CD4-positive, alpha-beta T cell treated with Interleukin-10 for 1 hour (primary cell): ENCODE results near the gene CFAP20.
"Not testable (repeated sequence)": the region's sequence is repeated elsewhere in the genome, so short reads cannot be mapped to it uniquely, and the experiment has no call there.

Experiments used
- DNase-seq: peaks from one replicate; pipeline ENCODE4 v3.0.0-alpha.2; 2020

Gene CFAP20

GRCh38 chr16:58095575-58095960 lies 33.6 kb downstream of the CFAP20 start:
- not testable (repeated sequence) for DNase-seq

- no peak for DNase-seq
These were observed 34.2 kb downstream of the CFAP20 start for GRCh38 chr16:58094791-58095574.

DNA sequence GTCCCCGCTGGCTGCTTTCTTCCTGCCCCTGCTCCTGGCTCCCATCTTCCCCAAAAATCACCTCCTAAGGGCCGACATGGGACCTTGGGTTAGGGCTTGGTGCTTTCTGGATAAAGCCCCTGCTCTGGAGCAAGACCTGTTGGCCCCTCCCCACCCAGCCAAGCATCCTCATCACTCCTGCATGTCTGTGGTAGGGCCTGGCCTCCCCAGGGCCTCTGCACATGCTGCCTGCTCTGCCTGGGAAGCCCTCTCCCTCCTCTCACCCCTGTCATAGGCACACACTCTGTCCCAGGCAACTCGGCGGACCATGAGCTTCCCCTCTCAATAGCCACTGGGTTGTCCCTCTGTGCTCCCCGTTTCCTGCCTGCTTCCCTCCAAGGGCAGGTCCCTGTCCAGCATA lies 35.2 kb downstream of the CFAP20 start:
- no peak for DNase-seq

- DNase-seq, result not testable (repeated sequence)
These were observed 38.8 kb downstream of the CFAP20 start for GRCh38 chr16:58090396-58090795.

- DNase-seq, result no peak
These were observed 41.1 kb downstream of the CFAP20 start for GRCh38 chr16:58088091-58088490.

GRCh38 chr16:58087209-58087913 lies 41.8 kb downstream of the CFAP20 start:
- DNase-seq, result no peak

DNA sequence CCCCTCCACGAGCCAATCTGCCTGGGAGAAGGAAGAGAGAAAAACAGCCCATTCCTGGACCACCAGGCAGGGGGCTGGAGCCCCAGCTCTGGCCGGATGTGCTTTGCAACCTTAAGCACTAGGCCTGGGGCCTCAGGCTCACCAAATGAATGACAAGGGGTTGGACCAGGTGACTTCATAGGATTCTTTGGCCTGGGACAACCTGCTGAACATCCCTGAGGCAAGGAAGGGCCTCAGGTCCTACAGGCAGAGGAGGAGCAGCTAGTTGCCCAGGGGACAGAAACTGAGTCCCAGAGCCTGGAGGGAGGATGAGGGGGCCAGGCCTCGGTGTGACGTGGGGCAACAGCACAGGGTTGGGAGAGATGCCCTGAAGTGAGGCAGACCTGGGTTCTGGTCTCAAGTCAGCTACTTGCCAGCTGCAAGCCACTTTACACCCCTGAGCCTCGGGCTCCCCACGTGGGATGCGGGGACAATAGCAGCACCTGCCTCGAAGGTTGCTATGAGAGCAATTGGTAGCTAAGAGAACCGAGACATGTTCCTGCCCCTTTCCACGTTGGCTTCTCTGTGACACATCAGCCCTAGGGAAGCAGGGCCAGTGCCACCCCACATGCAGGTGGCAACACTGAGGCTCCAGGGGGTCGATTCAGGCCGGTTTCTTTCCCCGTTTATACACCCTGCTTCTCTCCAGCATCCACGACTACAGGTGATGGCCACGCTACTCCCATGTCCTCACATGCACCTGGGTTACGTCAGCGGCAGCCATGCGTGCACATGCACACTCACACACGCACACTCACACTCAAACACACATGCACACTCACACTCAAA lies 42.6 kb downstream of the CFAP20 start:
- DNase-seq, result no peak

DNA sequence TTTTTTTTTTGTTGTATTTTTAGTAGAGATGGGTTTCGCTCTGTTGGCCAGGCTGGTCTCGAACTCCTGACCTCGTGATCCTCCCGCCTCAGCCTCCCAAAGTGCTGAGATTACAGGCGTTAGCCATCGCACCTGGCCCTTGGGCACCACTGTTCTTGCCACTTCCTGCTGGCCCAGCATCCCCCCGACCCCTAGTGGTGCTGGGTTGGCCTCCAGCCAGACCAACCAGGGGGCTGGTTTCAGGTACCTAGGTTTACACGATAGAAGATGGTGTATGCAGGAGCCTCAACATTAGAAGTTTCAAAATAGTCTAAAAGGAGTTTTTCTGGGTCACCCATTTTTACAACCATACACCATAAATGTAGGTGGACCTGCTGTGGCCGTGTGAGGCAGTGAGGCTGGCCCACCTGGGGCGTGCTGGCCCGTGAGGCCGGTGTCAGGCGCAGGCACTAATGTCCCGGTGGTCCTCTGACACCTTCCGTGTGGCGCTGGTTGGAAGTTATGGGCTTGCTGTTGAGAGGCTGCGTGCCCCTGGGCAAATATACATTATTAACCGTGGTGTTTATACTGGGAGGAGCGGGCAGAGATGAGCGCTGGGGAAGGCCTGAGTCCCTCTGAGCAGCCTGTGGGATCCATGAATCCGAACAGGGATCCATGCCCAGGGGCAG lies 43.5 kb downstream of the CFAP20 start:
- no peak for DNase-seq

DNA sequence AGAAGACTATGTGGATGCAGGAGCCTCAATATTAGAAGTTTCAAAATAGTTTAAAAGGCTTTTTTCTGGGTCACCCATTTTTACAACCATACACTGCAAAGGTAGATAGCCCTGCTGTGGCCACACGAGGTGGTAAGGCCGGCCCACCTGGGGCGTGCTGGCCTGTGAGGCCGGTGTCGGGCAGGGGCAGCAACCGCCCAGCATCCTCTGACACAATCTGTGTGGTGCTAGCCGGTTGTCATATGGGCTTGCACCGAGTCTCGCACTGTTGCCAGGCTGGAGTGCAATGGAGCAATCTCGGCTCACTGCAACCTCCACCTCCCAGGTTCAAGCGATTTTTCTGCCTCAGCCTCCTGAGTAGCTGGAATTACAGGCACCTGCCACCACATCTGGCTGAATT lies 44.0 kb downstream of the CFAP20 start:
- no peak for DNase-seq

- DNase-seq, result no peak
These were observed 44.5 kb downstream of the CFAP20 start for GRCh38 chr16:58084635-58085034.

GRCh38 chr16:58082381-58082780 lies 46.8 kb downstream of the CFAP20 start:
- no peak for DNase-seq

DNA sequence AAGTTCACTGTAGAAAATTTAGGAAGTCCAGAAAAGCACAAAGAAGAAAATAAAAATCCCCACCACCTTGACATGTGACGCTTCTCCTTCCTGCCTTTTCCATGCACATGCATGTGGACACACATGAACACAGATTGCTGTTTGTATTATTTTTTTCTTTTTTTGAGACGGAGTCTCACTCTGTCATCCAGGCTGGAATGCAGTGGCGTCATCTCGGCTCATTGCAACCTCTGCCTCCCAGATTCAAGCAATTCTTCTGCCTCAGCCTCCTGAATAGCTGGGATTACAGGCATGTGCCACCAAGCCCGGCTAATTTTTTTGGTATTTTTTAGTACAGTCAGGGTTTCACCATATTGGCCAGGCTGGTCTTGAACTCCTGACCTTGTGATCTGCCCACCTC lies 48.5 kb downstream of the CFAP20 start:
- not testable (repeated sequence) for DNase-seq

DNA sequence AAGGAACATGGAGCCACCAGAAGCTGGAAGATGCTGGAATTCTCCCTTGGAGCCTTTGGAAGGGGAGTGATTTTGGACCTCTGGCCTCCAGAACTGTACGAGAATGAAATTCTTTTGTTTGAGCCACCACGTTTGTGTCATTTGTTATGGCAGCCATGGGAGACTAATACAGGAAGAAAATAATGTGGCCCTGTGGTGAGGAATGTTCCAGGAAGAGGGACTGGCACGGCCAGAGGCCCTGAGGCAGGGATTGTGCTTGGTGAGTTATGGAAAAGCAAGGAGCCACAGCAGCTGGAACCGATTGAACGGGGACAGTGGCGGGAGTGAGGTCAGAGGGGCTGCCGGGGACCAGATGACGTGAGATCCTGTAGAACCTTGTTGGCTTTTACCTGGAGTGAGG lies 51.4 kb downstream of the CFAP20 start:
- DNase-seq, result no peak

DNA sequence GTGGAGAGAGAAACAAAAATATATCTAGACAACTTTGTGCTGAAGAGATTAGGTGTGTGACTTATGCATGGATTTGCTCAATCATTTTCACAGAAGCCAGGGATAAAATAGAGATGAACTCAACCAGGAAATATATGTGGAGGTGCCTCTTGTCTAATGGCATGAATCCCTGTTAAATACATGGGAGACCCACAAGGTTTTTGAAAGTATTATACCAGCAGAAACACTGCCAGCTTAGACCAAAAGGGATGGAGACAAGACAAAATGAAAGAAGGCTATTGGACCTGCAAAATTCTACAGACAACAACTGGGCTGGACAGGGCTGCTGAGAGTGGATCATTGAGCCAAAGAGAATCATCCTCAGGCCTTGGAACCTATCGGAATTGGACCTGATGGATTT lies 52.7 kb downstream of the CFAP20 start:
- no peak for DNase-seq

DNA sequence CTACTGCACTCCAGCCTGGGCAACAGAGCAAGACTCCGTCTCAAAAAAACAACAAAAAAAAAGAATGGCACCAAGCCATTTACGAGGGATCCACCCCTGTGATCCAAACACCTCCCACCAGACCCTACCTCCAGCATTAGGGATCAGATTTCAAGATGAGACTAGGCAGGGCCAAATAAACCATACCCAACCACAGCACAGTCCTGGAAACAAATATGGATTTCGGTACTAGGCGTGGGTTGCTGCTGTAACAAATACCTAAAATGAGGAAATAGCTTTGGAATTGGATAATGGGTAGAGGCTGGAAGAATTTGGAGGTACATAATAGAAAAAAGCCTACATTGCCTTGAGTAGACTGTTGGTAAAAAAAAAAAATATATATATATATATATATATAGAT lies 54.5 kb downstream of the CFAP20 start:
- no peak for DNase-seq

DNA sequence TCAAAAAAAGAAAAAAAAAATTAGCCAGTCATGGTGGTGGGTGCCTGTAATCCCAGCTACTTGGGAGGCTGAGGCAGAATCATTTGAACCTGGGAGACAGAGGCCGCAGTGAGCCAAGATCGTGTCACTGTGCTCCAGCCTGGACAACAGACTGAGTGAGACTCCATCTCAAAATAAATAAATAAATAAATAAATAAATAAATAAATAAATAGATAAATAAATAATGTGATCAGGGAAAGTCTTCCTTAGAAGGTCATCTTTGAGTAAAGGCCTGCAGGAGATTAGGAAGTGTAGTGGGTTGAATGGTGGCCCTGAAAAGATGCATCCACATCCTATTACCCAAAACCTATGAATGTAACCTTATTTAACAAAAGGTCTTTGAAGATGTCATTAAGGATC lies 56.1 kb downstream of the CFAP20 start:
- not testable (repeated sequence) for DNase-seq

- DNase-seq, result not testable (repeated sequence)
These were observed 57.0 kb downstream of the CFAP20 start for GRCh38 chr16:58072134-58072533.

GRCh38 chr16:58070585-58070984 lies 58.6 kb downstream of the CFAP20 start:
- no peak for DNase-seq
